SK-N-SH treated with all-trans-retinoic acid at 6 μM for 48 hours (cell line): ENCODE measurements around the gene HBG2.
"Not testable (repeated sequence)": the region's sequence is repeated elsewhere in the genome, so short reads cannot be mapped to it uniquely, and the experiment has no call there.

Experiments used
- ATAC-seq: fragments of 200-7000 bp; cut with Tn5 transposase; 3 replicates; pipeline ENCODE4 v1.9.1; 2020; ENCODE audit warnings: mild to moderate bottlenecking, moderate library complexity
- ARNTL ChIP-seq: fragments of 450-650 bp; formaldehyde crosslinking; IDR thresholded peaks from 2 replicates; pipeline ENCODE4 v1.5.0; 2020; ENCODE audit warnings: low read depth, mild to moderate bottlenecking, moderate library complexity, borderline replicate concordance
- BACH2 ChIP-seq: fragments of 250-450 bp; sonication (Bioruptor Pico); IDR thresholded peaks from 2 replicates; pipeline ENCODE4 v1.9.0; 2021; ENCODE audit warnings: mild to moderate bottlenecking, borderline replicate concordance
- CSDC2 ChIP-seq: fragments of 250-450 bp; sonication (Bioruptor Pico); IDR thresholded peaks from 2 replicates; pipeline ENCODE4 v1.5.0; 2020; ENCODE audit warnings: mild to moderate bottlenecking, moderate library complexity
- ESRRG ChIP-seq: fragments of 250-450 bp; sonication (Bioruptor Pico); IDR thresholded peaks from 2 replicates; pipeline ENCODE4 v1.6.1; 2021; ENCODE audit warnings: mild to moderate bottlenecking
- GLIS3 ChIP-seq: fragments of 250-450 bp; sonication (Bioruptor Pico); IDR thresholded peaks from 2 replicates; pipeline ENCODE4 v1.5.0; 2020; ENCODE audit warnings: mild to moderate bottlenecking, moderate library complexity
- ISL1 ChIP-seq: fragments of 250-450 bp; sonication (Bioruptor Pico); IDR thresholded peaks from 2 replicates; pipeline ENCODE4 v2.1.2; 2022; ENCODE audit warnings: mild to moderate bottlenecking, moderate library complexity
- OSR1 ChIP-seq: fragments of 250-450 bp; sonication (Bioruptor Pico); IDR thresholded peaks from 2 replicates; pipeline ENCODE4 v1.8.0; 2022; ENCODE audit warnings: moderate library complexity, mild to moderate bottlenecking, inconsistent platforms
- PPARA ChIP-seq: fragments of 250-450 bp; sonication (Bioruptor Pico); IDR thresholded peaks from 2 replicates; pipeline ENCODE4 v1.5.0; 2020; ENCODE audit warnings: mild to moderate bottlenecking, borderline replicate concordance
- RARB ChIP-seq: fragments of 250-450 bp; sonication (Bioruptor Pico); IDR thresholded peaks from 2 replicates; pipeline ENCODE4 v1.8.0; 2021; ENCODE audit warnings: mild to moderate bottlenecking, moderate library complexity
- SNAI2 ChIP-seq: fragments of 250-450 bp; sonication (Bioruptor Pico); IDR thresholded peaks from 2 replicates; pipeline ENCODE4 v1.5.0; 2020; ENCODE audit warnings: mild to moderate bottlenecking, moderate library complexity
- TCF4 ChIP-seq: fragments of 250-450 bp; sonication (Bioruptor Pico); IDR thresholded peaks from 2 replicates; pipeline ENCODE4 v1.8.0; 2021; ENCODE audit warnings: mild to moderate bottlenecking, moderate library complexity, borderline replicate concordance
- TOX ChIP-seq: fragments of 250-450 bp; sonication (Bioruptor Pico); IDR thresholded peaks from 2 replicates; pipeline ENCODE4 v1.8.0; 2021; ENCODE audit warnings: mild to moderate bottlenecking, moderate library complexity, borderline replicate concordance
- ZC3H10 ChIP-seq: fragments of 250-450 bp; sonication (Bioruptor Pico); IDR thresholded peaks from 2 replicates; pipeline ENCODE4 v1.5.1; 2021; ENCODE audit warnings: mild to moderate bottlenecking, moderate library complexity
- ZFP3 ChIP-seq: fragments of 250-450 bp; sonication (Bioruptor Pico); IDR thresholded peaks from 2 replicates; pipeline ENCODE4 v1.5.0; 2020; ENCODE audit warnings: mild to moderate bottlenecking, moderate library complexity
- ZFP30 ChIP-seq: fragments of 450-650 bp; formaldehyde crosslinking; IDR thresholded peaks from 2 replicates; pipeline ENCODE4 v1.5.0; 2022; ENCODE audit warnings: mild to moderate bottlenecking, moderate library complexity
- ZNF565 ChIP-seq: fragments of 450-650 bp; formaldehyde crosslinking; conservative IDR thresholded peaks from 2 replicates; pipeline ENCODE4 v1.5.0; 2020; ENCODE audit warnings: low read depth, mild to moderate bottlenecking, moderate library complexity
- ZNF70 ChIP-seq: fragments of 450-650 bp; formaldehyde crosslinking; IDR thresholded peaks from 2 replicates; pipeline ENCODE4 v1.5.0; 2020; ENCODE audit warnings: mild to moderate bottlenecking, moderate library complexity
- ZNF8 ChIP-seq: fragments of 450-650 bp; formaldehyde crosslinking; IDR thresholded peaks from 2 replicates; pipeline ENCODE4 v1.5.0; 2020; ENCODE audit warnings: mild to moderate bottlenecking, moderate library complexity
- TF ChIP-seq, protein P1 (sequence below): fragments of 250-450 bp; sonication (Bioruptor Pico); IDR thresholded peaks from 2 replicates; pipeline ENCODE4 v1.8.0; 2021; ENCODE audit warnings: low read depth, mild to moderate bottlenecking, moderate library complexity, borderline replicate concordance
- TF ChIP-seq, protein P2 (sequence below): fragments of 250-450 bp; sonication (Bioruptor Pico); IDR thresholded peaks from 2 replicates; pipeline ENCODE4 v1.5.0; 2020; ENCODE audit warnings: mild to moderate bottlenecking, moderate library complexity
- TF ChIP-seq, protein P3 (sequence below): fragments of 250-450 bp; sonication (Bioruptor Pico); IDR thresholded peaks from 2 replicates; pipeline ENCODE4 v1.5.1; 2021; ENCODE audit warnings: mild to moderate bottlenecking, moderate library complexity
- TF ChIP-seq, protein P4 (sequence below): fragments of 250-450 bp; sonication (Bioruptor Pico); IDR thresholded peaks from 2 replicates; pipeline ENCODE4 v1.5.1; 2020; ENCODE audit warnings: low read depth, mild to moderate bottlenecking, moderate library complexity

Gene HBG2

DNA sequence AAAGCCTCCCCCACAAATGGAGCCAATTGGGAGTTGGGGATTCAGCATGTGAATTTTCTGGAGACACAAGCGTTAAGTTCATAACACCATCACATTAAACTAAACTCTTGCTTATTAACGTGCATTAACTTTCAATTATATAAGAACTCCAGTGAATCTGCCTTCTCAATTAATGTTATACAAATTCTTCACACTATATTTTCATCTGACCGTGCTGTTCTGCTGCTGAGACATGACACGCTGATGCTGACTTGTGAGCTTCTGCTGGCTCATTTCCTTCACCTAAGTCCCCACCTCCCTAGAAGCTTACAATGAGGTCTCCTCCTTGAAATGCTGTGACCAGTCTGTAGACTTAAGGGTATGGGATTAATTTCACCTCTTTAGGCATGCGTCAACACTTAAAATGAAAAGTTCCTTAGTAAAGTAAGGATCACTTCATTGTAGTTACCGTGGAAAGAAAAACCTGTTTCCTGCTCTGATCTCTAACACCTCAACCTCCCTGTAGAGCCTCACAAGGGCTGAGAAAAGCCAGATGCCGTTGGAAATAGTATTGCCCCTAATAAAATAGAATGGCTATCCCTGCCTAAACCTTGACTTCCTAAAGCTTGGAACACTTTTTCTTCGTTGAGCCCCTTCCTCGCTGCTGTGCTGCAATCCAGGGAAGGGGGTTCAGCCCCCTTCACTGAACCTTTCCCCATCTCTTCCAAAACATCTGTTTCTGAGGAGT, 2.2 kb downstream of the HBG2 start:
- no peak for TF ChIP-seq BACH2 (CRISPR knock-in tag)
- TF ChIP-seq ZFP30 (CRISPR knock-in tag) = no peak
- no peak for TF ChIP-seq RARB (CRISPR knock-in tag)
- TF ChIP-seq GLIS3 (CRISPR knock-in tag) = no peak
- TF ChIP-seq ARNTL (CRISPR knock-in tag) = no peak

DNA sequence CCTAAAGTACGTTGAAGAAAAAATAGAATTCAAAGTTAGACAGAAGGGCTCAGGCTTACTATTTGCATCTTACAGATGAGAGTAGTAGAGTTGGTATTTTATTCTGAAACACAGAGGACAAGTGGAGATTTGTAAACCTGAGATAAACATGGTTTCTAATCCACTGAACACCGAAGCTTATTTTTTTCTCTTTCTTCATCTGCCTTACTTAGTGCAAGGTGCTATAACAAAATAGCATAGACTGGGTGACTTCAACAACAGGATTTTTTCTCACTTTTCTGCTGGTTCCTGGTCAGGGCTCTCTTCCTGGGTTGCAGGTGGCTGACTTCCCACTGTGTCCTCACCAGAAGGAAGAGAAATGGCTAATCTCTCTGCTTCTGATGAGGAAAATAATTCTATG, 2.8 kb downstream of the HBG2 start:
- no peak for ATAC-seq
- TF ChIP-seq ISL1 (CRISPR knock-in tag) (no peak), TOX (no peak), ZNF8 (CRISPR knock-in tag) (no peak), ZNF70 (CRISPR knock-in tag) (no peak), SNAI2 (CRISPR knock-in tag) (no peak), TCF4 (no peak), ARNTL (CRISPR knock-in tag) (no peak), PPARA (CRISPR knock-in tag) (no peak), OSR1 (no peak), CSDC2 (CRISPR knock-in tag) (no peak), ZFP30 (CRISPR knock-in tag) (no peak)
- TF ChIP-seq, protein P1, sequence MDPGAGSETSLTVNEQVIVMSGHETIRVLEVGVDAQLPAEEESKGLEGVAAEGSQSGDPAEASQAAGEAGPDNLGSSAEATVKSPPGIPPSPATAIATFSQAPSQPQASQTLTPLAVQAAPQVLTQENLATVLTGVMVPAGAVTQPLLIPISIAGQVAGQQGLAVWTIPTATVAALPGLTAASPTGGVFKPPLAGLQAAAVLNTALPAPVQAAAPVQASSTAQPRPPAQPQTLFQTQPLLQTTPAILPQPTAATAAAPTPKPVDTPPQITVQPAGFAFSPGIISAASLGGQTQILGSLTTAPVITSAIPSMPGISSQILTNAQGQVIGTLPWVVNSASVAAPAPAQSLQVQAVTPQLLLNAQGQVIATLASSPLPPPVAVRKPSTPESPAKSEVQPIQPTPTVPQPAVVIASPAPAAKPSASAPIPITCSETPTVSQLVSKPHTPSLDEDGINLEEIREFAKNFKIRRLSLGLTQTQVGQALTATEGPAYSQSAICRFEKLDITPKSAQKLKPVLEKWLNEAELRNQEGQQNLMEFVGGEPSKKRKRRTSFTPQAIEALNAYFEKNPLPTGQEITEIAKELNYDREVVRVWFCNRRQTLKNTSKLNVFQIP (CRISPR knock-in tag) = no peak
- TF ChIP-seq, protein P2, sequence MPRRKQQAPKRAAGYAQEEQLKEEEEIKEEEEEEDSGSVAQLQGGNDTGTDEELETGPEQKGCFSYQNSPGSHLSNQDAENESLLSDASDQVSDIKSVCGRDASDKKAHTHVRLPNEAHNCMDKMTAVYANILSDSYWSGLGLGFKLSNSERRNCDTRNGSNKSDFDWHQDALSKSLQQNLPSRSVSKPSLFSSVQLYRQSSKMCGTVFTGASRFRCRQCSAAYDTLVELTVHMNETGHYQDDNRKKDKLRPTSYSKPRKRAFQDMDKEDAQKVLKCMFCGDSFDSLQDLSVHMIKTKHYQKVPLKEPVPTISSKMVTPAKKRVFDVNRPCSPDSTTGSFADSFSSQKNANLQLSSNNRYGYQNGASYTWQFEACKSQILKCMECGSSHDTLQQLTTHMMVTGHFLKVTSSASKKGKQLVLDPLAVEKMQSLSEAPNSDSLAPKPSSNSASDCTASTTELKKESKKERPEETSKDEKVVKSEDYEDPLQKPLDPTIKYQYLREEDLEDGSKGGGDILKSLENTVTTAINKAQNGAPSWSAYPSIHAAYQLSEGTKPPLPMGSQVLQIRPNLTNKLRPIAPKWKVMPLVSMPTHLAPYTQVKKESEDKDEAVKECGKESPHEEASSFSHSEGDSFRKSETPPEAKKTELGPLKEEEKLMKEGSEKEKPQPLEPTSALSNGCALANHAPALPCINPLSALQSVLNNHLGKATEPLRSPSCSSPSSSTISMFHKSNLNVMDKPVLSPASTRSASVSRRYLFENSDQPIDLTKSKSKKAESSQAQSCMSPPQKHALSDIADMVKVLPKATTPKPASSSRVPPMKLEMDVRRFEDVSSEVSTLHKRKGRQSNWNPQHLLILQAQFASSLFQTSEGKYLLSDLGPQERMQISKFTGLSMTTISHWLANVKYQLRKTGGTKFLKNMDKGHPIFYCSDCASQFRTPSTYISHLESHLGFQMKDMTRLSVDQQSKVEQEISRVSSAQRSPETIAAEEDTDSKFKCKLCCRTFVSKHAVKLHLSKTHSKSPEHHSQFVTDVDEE = no peak
- TF ChIP-seq, protein P3, sequence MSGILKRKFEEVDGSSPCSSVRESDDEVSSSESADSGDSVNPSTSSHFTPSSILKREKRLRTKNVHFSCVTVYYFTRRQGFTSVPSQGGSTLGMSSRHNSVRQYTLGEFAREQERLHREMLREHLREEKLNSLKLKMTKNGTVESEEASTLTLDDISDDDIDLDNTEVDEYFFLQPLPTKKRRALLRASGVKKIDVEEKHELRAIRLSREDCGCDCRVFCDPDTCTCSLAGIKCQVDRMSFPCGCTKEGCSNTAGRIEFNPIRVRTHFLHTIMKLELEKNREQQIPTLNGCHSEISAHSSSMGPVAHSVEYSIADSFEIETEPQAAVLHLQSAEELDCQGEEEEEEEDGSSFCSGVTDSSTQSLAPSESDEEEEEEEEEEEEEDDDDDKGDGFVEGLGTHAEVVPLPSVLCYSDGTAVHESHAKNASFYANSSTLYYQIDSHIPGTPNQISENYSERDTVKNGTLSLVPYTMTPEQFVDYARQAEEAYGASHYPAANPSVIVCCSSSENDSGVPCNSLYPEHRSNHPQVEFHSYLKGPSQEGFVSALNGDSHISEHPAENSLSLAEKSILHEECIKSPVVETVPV (CRISPR knock-in tag) = no peak
- TF ChIP-seq, protein P4, sequence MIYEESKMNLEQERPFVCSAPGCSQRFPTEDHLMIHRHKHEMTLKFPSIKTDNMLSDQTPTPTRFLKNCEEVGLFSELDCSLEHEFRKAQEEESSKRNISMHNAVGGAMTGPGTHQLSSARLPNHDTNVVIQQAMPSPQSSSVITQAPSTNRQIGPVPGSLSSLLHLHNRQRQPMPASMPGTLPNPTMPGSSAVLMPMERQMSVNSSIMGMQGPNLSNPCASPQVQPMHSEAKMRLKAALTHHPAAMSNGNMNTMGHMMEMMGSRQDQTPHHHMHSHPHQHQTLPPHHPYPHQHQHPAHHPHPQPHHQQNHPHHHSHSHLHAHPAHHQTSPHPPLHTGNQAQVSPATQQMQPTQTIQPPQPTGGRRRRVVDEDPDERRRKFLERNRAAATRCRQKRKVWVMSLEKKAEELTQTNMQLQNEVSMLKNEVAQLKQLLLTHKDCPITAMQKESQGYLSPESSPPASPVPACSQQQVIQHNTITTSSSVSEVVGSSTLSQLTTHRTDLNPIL (CRISPR knock-in tag) = no peak

More for the DNA sequence above, 2.2 kb downstream of the HBG2 start:
- ATAC-seq = no peak

DNA sequence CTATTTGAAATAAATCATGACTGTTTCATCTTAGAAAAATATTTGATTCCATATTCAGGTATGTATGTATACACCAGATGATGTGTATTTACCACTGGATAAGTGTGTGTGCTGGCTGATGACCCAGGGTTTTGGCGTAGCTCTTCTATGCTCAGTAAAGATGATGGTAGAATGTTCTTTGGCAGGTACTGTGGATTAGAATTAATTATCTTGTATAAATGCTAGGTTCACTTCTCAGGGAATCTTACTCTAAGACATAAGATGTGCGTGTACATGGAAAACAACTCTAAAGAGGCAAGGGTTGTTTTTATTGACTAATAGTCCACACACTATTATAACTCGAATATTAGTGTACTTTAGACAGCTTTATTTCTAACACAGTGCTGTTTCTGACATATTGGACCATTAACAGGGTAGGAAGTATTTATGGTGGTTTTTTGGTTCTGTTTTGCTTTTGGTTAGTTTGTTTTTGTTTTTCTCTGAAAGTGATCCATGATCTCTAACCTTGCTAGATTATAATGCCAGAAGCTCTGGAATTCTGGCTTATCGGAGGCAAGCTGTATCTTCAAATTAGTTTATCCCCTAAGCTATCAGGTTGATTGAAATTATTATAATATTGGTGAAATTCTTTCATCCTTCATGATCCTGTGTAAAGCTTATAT, 3.9 kb downstream of the HBG2 start:
- ATAC-seq = no peak
- TF ChIP-seq ZNF8 (CRISPR knock-in tag) (no peak), PPARA (CRISPR knock-in tag) (no peak), CSDC2 (CRISPR knock-in tag) (no peak), ISL1 (CRISPR knock-in tag) (no peak), ZFP3 (CRISPR knock-in tag) (no peak), SNAI2 (CRISPR knock-in tag) (no peak), BACH2 (CRISPR knock-in tag) (no peak), ZNF565 (CRISPR knock-in tag) (no peak), ESRRG (CRISPR knock-in tag) (no peak), TCF4 (no peak), ARNTL (CRISPR knock-in tag) (no peak), RARB (CRISPR knock-in tag) (no peak), OSR1 (no peak), ZC3H10 (CRISPR knock-in tag) (no peak)
- TF ChIP-seq, protein P4 (CRISPR knock-in tag) = no peak
- TF ChIP-seq, protein P1 (CRISPR knock-in tag) = no peak
- TF ChIP-seq, protein P3 (CRISPR knock-in tag) = no peak

DNA sequence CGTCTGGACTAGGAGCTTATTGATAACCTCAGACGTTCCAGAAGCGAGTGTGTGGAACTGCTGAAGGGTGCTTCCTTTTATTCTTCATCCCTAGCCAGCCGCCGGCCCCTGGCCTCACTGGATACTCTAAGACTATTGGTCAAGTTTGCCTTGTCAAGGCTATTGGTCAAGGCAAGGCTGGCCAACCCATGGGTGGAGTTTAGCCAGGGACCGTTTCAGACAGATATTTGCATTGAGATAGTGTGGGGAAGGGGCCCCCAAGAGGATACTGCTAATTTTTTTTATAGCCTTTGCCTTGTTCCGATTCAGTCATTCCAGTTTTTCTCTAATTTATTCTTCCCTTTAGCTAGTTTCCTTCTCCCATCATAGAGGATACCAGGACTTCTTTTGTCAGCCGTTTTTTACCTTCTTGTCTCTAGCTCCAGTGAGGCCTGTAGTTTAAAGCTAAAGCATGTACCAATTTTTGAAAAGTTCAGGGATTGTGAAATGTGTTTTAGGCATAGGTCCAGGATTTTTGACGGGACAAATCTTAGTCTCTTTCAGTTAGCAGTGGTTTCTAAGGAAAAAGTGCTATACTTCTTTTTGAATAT, 4.7 kb downstream of the HBG2 start, which contains the start of gene HBG1:
HBG1 (minus strand) TSS at position 51 of the 590 bp plus-strand sequence. CDS start 53 bp downstream, outside the sequence.
- ATAC-seq = not testable (repeated sequence)
